T-helper 17 cell (primary cell): ENCODE results near the gene POU6F2. TPM values are rescaled to one million over a fixed set of nuclear protein-coding genes. Genes with fewer than 3 reads are reported as not detected.
"Not testable (repeated sequence)": the region's sequence is repeated elsewhere in the genome, so short reads cannot be mapped to it uniquely, and the experiment has no call there.

Source experiments
- ATAC-seq: fragments of 150-1000 bp; cut with Tn5 transposase; 2 replicates; pipeline ENCODE4 v1.10.0; 2021; ENCODE audit warnings: mild to moderate bottlenecking, moderate library complexity
- DNase-seq, 3 donors: peaks; one replicate each; pipeline versions ENCODE4 v3.0.0 to v3.0.0-alpha.2; 2020 to 2021
- H3K9me3 ChIP-seq: one replicate; pipeline ENCODE4 v1.7.0; 2013; ENCODE audit warnings: low read length, mild to moderate bottlenecking; ENCODE audit not compliant: control insufficient read depth, poor library complexity, severe bottlenecking
- H3K27ac Mint-ChIP-seq: one replicate; pipeline ENCODE4 v1.8.0; 2022; ENCODE audit warnings: mild to moderate bottlenecking, moderate library complexity, mixed read lengths
- H3K27me3 Mint-ChIP-seq: one replicate; pipeline ENCODE4 v1.8.0; 2022; ENCODE audit warnings: mixed read lengths
- H3K36me3 Mint-ChIP-seq: one replicate; pipeline ENCODE4 v1.8.0; 2022; ENCODE audit warnings: low read depth, mixed read lengths
- H3K4me1 Mint-ChIP-seq: one replicate; pipeline ENCODE4 v1.8.0; 2022; ENCODE audit warnings: mild to moderate bottlenecking, mixed read lengths
- H3K4me3 Mint-ChIP-seq: one replicate; pipeline ENCODE4 v1.8.0; 2022; ENCODE audit warnings: mild to moderate bottlenecking, moderate library complexity, mixed read lengths
- total RNA-seq, 4 donors: library from RNA in 2 of 4; stranded (reverse) in 2 of 4; gene quantifications; one replicate each; pipeline ENCODE4 v1.2.3 and lab custom pipeline; 2022 to 2026

POU6F2 gene
- total RNA-seq, 2 donors from 2014 or later: 0.29 TPM; not detected in 1

GRCh38 chr7:39304668-39305405 is 327.1 kb downstream of the POU6F2 start:
- H3K9me3 ChIP-seq: no peaks in the 10 kb centered on the region
- H3K27ac Mint-ChIP-seq: no peak overlapping the region

GRCh38 chr7:39306016-39306570 is 328.4 kb downstream of the POU6F2 start:
- no peaks in the 10 kb centered on the region for H3K9me3 ChIP-seq
- ATAC-seq (no peak), DNase-seq (no peak)
- H3K4me1 Mint-ChIP-seq: no peaks in the 10 kb centered on the region
- peaks cover 23% of the 10 kb centered on the region for H3K27me3 Mint-ChIP-seq
- H3K4me3 Mint-ChIP-seq: no peak overlapping the region
- H3K36me3 Mint-ChIP-seq: no peaks in the 10 kb centered on the region
- H3K27ac Mint-ChIP-seq: no peak overlapping the region

More at GRCh38 chr7:39304668-39305405, 327.1 kb downstream of the POU6F2 start:
- DNase-seq (no peak), ATAC-seq (no peak)
- no peaks in the 10 kb centered on the region for H3K36me3 Mint-ChIP-seq
- H3K4me3 Mint-ChIP-seq: no peak overlapping the region
- no peaks in the 10 kb centered on the region for H3K4me1 Mint-ChIP-seq
- H3K27me3 Mint-ChIP-seq: peaks cover 21% of the 10 kb centered on the region

- ATAC-seq (no peak), DNase-seq (no peak)
- Mint-ChIP-seq H3K4me1 (no peaks in the 10 kb centered on the region), H3K36me3 (no peaks in the 10 kb centered on the region), H3K27me3 (peaks cover 30% of the 10 kb centered on the region), H3K4me3 (no peak overlapping the region), H3K27ac (no peak overlapping the region)
- H3K9me3 ChIP-seq: no peaks in the 10 kb centered on the region
Measured at GRCh38 chr7:39310699-39311098, 333.0 kb downstream of the POU6F2 start.

DNA sequence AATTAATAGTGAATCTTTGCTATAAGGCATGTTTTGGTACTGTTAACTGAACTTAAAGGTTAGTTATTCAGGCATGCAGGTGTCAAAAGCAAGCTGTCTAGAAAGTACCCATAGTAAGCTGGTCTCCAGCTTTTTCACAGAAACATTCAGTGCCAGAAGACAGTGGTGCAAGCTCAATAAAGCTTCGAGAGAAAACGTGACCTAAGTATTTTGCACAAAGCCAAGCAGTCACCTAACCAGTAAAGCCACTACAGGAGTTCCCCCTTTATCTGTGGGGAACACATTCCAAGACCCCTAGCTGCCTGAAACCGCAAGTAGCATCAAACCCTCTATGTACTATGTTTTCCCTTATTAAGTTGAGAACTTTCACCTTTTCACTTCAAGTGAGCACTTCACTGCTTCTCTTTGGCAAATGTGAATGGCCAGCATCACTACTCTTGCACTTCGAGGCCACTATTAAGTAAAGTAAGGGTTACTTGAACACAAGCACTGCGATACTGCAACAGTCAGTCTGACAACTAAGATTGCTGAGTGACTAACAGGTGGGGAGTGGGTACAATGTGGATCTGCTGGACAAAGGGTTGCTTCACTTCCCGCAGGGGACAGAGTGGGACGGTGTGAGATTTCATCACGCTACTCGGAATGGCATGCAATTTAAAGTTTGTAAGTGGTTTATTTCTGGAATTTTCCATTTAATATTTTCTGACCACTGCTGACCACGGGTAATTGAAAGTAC is 334.7 kb downstream of the POU6F2 start:
- Mint-ChIP-seq H3K36me3 (no peaks in the 10 kb centered on the region), H3K27ac (no peak overlapping the region), H3K4me1 (no peaks in the 10 kb centered on the region), H3K27me3 (peaks cover 23% of the 10 kb centered on the region), H3K4me3 (no peak overlapping the region)
- no peaks in the 10 kb centered on the region for H3K9me3 ChIP-seq
- no peak for DNase-seq
- no peak for ATAC-seq

- DNase-seq (no peak), ATAC-seq (no peak)
- no peak overlapping the region for H3K4me3 Mint-ChIP-seq
- H3K9me3 ChIP-seq: no peaks in the 10 kb centered on the region
- H3K36me3 Mint-ChIP-seq: no peaks in the 10 kb centered on the region
- peaks cover 32% of the 10 kb centered on the region for H3K27me3 Mint-ChIP-seq
- no peak overlapping the region for H3K27ac Mint-ChIP-seq
- no peaks in the 10 kb centered on the region for H3K4me1 Mint-ChIP-seq
Measured at GRCh38 chr7:39313376-39313775, 335.7 kb downstream of the POU6F2 start.

DNA sequence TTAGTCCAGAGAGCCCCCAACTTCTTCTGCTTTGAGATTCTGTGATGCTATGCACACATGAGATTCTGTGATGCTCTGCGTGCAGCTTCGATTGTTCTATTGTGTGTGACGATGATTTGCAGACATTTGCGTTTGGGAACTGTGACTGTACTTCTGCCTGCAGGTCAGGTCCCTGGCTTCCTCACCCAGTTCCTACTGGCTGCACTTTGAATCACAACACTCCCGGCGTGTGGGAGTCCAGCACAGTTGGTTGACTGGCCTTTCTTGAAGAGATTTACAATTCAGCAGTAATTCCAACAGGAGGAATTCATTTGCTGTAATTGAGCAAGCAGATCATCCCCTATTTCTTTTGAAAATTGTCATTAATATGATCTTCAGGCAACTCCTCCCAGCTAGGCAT is 336.3 kb downstream of the POU6F2 start:
- no peak for DNase-seq
- H3K9me3 ChIP-seq: no peaks in the 10 kb centered on the region
- Mint-ChIP-seq H3K27ac (no peak overlapping the region), H3K27me3 (peaks cover 37% of the 10 kb centered on the region), H3K4me1 (no peaks in the 10 kb centered on the region), H3K4me3 (peak overlapping the region; percentile 39), H3K36me3 (no peaks in the 10 kb centered on the region)
- ATAC-seq: no peak

DNA sequence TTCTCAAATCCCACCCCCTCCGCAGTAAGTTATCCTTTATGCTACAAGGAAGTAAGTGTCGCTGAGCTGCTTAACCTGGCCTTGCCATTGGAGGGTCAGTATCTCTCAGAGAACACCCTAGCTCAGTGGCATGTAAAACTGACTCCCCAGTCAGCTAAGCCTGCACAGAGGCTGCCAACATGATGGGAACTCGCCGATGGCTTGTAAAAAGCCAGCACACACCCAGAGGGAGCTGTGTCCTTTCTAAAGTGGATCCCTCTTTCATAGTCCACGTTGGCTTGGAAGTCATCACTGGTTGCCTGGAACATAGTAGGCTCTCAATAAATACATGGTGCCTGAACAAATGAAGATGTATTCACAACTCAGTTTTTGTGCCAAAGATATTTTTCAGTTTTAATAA is 339.4 kb downstream of the POU6F2 start:
- DNase-seq: no peak
- ATAC-seq: no peak
- no peak overlapping the region for H3K27ac Mint-ChIP-seq
- no peaks in the 10 kb centered on the region for H3K4me1 Mint-ChIP-seq
- peaks cover 41% of the 10 kb centered on the region for H3K27me3 Mint-ChIP-seq
- no peaks in the 10 kb centered on the region for H3K9me3 ChIP-seq
- no peak overlapping the region for H3K4me3 Mint-ChIP-seq
- no peaks in the 10 kb centered on the region for H3K36me3 Mint-ChIP-seq

DNA sequence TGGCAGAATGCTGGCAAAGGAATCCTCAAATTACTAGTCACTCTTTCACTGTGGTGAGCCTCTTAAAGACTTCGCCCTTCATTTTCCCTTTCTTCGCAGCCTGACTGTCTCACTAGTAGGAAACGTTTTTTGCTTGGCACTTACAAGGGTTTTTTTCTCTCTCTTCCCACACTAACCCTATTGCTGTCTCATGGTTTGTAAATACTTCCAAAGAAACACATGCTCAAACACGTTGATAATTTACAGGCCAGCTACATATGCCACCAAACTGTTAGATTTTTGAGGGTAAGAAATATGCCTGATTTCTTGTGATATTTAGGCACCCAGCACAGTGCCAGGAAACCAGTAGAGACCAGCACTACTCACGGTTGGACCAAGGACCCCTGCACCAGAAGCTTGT is 340.2 kb downstream of the POU6F2 start:
- H3K27ac Mint-ChIP-seq: no peak overlapping the region
- no peaks in the 10 kb centered on the region for H3K9me3 ChIP-seq
- H3K27me3 Mint-ChIP-seq: peaks cover 43% of the 10 kb centered on the region
- H3K4me3 Mint-ChIP-seq: no peak overlapping the region
- ATAC-seq (no peak), DNase-seq (no peak)
- H3K4me1 Mint-ChIP-seq: no peaks in the 10 kb centered on the region
- no peaks in the 10 kb centered on the region for H3K36me3 Mint-ChIP-seq

- ATAC-seq (no peak), DNase-seq (no peak)
- H3K9me3 ChIP-seq: no peaks in the 10 kb centered on the region
- H3K27ac Mint-ChIP-seq: no peak overlapping the region
- peaks cover 31% of the 10 kb centered on the region for H3K27me3 Mint-ChIP-seq
- no peak overlapping the region for H3K4me3 Mint-ChIP-seq
- no peaks in the 10 kb centered on the region for H3K36me3 Mint-ChIP-seq
- no peaks in the 10 kb centered on the region for H3K4me1 Mint-ChIP-seq
Measured at GRCh38 chr7:39321245-39321644, 343.5 kb downstream of the POU6F2 start.

DNA sequence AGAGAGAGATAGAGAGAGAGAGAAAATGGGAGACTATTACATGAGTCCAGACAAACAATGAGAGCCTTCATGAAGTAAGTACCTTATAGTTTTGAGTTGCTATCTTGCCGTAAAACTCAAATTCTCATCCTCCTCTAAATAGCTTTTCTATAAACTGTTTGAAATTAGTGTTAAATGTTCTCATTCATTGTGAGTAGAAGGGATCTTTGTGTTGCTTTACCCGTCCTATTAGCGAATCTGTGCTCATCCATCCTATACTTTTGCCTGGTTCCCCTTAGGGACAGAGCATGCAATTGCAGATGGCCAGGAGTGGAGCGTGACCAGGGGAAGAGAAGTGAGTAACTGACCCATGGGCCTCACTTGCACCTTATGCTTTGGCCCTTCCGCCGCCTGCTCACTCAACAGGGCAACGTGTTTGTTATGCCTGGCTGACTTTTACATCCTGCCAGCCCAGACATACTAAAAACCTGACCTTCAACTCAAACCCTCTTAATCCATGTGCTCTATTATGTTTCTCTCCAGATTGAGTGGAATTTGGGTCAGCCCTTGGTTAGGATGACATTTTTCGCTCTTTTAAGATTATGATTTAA is 344.3 kb downstream of the POU6F2 start:
- H3K9me3 ChIP-seq: no peaks in the 10 kb centered on the region
- Mint-ChIP-seq H3K27me3 (peaks cover 35% of the 10 kb centered on the region), H3K4me1 (no peaks in the 10 kb centered on the region), H3K4me3 (no peak overlapping the region), H3K36me3 (no peaks in the 10 kb centered on the region), H3K27ac (no peak overlapping the region)
- no peak for DNase-seq
- ATAC-seq: no peak

- DNase-seq (no peak), ATAC-seq (no peak)
- Mint-ChIP-seq H3K4me1 (no peaks in the 10 kb centered on the region), H3K27me3 (peaks cover 21% of the 10 kb centered on the region), H3K4me3 (no peak overlapping the region), H3K36me3 (no peaks in the 10 kb centered on the region), H3K27ac (no peak overlapping the region)
- no peaks in the 10 kb centered on the region for H3K9me3 ChIP-seq
Measured at GRCh38 chr7:39324139-39324760, 346.5 kb downstream of the POU6F2 start.

- not testable (repeated sequence) for DNase-seq, H3K4me1 Mint-ChIP-seq, H3K36me3 Mint-ChIP-seq, H3K9me3 ChIP-seq, H3K4me3 Mint-ChIP-seq, H3K27ac Mint-ChIP-seq, ATAC-seq
- peaks cover 44% of the 10 kb centered on the region for H3K27me3 Mint-ChIP-seq
Measured at GRCh38 chr7:39331607-39332006, 353.9 kb downstream of the POU6F2 start.

- Mint-ChIP-seq H3K27ac (no peak overlapping the region), H3K4me1 (no peaks in the 10 kb centered on the region), H3K36me3 (no peaks in the 10 kb centered on the region), H3K27me3 (peaks cover 47% of the 10 kb centered on the region), H3K4me3 (no peak overlapping the region)
- DNase-seq (no peak), ATAC-seq (no peak)
- H3K9me3 ChIP-seq: no peaks in the 10 kb centered on the region
Measured at GRCh38 chr7:39332142-39332541, 354.4 kb downstream of the POU6F2 start.
